C4-2B (cell line): ENCODE measurements around the gene ZSWIM1.

Experiments used
- CTCF ChIP-seq: fragments of 450-650 bp; conservative IDR thresholded peaks from 2 replicates; pipeline ENCODE4 v1.5.1; 2017; ENCODE audit warnings: mild to moderate bottlenecking
- ZFX ChIP-seq: fragments of 450-650 bp; IDR thresholded peaks from 2 replicates; pipeline ENCODE4 v1.6.1; 2017

- no peak for TF ChIP-seq CTCF
- no peak for TF ChIP-seq ZFX
Observed at GRCh38 chr20:45910670-45911485, 29.9 kb downstream of the ZSWIM1 start.
